Ectodermal cell (in vitro differentiated cells): Measurements from ENCODE around the gene LINC01488.

Experiments
- H3K27ac ChIP-seq: 2 replicates; pipeline ENCODE4 v1.7.0; 2013; ENCODE audit warnings: mild to moderate bottlenecking, low read depth, low read length; ENCODE audit not compliant: insufficient read depth, poor library complexity, severe bottlenecking
- H3K27me3 ChIP-seq: 2 replicates; pipeline ENCODE4 v1.7.0; 2013; ENCODE audit warnings: mild to moderate bottlenecking, low read length; ENCODE audit not compliant: insufficient read depth, control insufficient read depth, poor library complexity, severe bottlenecking
- H3K36me3 ChIP-seq: one replicate; pipeline ENCODE4 v1.7.0; 2013; ENCODE audit warnings: low read length; ENCODE audit not compliant: control insufficient read depth, insufficient read depth
- H3K4me1 ChIP-seq: one replicate; pipeline ENCODE4 v1.7.0; 2013; ENCODE audit warnings: low read length; ENCODE audit not compliant: control insufficient read depth, insufficient read depth
- H3K4me3 ChIP-seq: 2 replicates; pipeline ENCODE4 v1.7.0; 2013; ENCODE audit warnings: low read depth, low read length, control low read depth; ENCODE audit not compliant: insufficient read depth
- H3K9me3 ChIP-seq: 2 replicates; pipeline ENCODE4 v1.7.0; 2013; ENCODE audit warnings: mild to moderate bottlenecking, low read length, moderate library complexity; ENCODE audit not compliant: control insufficient read depth
- WGBS, 2 experiments: methylation state at CpG; one replicate each; pipeline ENCODE4 v1.1.7; 2013; ENCODE audit warnings: missing lambda C conversion rate in 2 of 2; 5-methylcytosine and 5-hydroxymethylcytosine counted together

The LINC01488 gene

DNA sequence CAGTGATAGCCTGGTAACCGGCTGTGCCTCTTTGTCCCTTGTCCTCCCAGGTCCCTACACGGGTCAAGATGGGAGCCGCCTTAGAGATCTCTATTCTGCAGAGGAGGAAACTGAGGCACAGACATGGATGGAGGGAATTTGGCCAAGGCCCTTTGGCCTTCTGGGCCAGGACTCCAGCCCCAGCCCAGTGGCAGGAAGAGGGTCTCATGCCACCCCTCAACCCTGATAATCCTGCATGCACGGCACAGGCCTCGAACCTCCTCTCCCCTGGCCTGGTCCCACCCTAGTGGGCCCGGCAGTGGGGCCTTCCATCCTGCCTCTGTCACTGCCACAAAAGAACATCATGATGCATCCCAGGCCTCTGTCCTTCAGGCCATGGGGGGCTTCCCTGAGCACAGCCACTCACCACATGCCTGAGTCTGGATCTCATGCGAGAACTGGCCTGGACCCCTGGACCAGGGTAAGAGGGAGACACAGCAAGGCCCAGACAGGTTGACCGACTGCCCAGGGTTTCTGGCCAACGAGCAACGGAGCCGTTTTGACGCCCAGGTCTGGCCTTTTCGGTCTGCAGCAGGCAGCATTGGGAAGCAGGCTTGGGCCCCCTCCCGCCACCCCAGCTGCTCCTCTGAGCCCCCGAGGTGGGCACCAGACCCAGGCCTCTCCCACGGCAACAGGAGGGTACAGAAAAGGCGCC, 6.5 kb downstream of the LINC01488 start:
- Histone ChIP-seq H3K27me3 (no peaks in the 10 kb centered on the region), H3K4me3 (no peak overlapping the region), H3K27ac (no peak overlapping the region), H3K9me3 (no peaks in the 10 kb centered on the region), H3K4me1 (peaks cover 36% of the 10 kb centered on the region), H3K36me3 (no peaks in the 10 kb centered on the region)
- 93 to 94% methylated on average over 17 of the region's 17 CpGs for WGBS, 2 experiments

- Histone ChIP-seq H3K36me3 (no peaks in the 10 kb centered on the region), H3K27ac (no peak overlapping the region), H3K4me3 (no peak overlapping the region), H3K27me3 (no peaks in the 10 kb centered on the region), H3K9me3 (no peaks in the 10 kb centered on the region), H3K4me1 (peaks cover 31% of the 10 kb centered on the region)
- 91 to 96% methylated on average over 16 of the region's 16 CpGs for WGBS, 2 experiments
Observed at GRCh38 chr11:69488543-69488940, 7.1 kb downstream of the LINC01488 start.

GRCh38 chr11:69489031-69489745, 7.7 kb downstream of the LINC01488 start:
- Histone ChIP-seq H3K27ac (no peak overlapping the region), H3K4me1 (peaks cover 25% of the 10 kb centered on the region), H3K4me3 (no peak overlapping the region), H3K36me3 (no peaks in the 10 kb centered on the region), H3K9me3 (no peaks in the 10 kb centered on the region), H3K27me3 (no peaks in the 10 kb centered on the region)
- WGBS, 2 experiments, result 87 to 88% methylated on average over 23 of the region's 23 CpGs

- Histone ChIP-seq H3K27me3 (no peaks in the 10 kb centered on the region), H3K4me1 (peaks cover 20% of the 10 kb centered on the region), H3K27ac (no peak overlapping the region), H3K36me3 (no peaks in the 10 kb centered on the region), H3K9me3 (no peaks in the 10 kb centered on the region), H3K4me3 (no peak overlapping the region)
- WGBS, 2 experiments, result 92 to 93% methylated on average over 11 of the region's 11 CpGs
Observed at GRCh38 chr11:69489746-69490365, 8.4 kb downstream of the LINC01488 start.

DNA sequence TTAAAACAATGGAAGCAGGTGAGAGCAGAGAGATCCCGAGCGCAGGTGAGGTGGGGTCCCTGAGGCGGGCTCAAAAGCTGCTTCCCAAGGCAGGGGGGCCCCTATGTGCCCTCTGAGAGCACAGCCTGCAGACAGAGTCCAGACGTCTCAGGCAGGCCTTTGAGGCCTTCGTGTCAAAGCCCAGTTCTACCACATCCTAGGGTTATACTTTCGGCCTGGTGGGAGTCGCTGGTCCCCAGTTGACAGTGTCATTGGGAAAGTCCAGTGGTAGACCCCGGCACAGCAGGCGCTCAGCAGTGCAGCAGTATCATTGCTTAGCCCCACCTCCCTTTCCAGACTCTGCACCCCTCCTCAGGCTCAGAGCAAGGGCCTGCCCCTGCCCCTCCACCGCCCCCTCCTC, 9.1 kb downstream of the LINC01488 start:
- H3K9me3 ChIP-seq, result no peaks in the 10 kb centered on the region
- H3K27me3 ChIP-seq, result no peaks in the 10 kb centered on the region
- H3K4me3 ChIP-seq, result no peak overlapping the region
- peaks cover 14% of the 10 kb centered on the region for H3K4me1 ChIP-seq
- H3K36me3 ChIP-seq, result no peaks in the 10 kb centered on the region
- 92 to 94% methylated on average over 10 of the region's 10 CpGs for WGBS, 2 experiments
- no peak overlapping the region for H3K27ac ChIP-seq

DNA sequence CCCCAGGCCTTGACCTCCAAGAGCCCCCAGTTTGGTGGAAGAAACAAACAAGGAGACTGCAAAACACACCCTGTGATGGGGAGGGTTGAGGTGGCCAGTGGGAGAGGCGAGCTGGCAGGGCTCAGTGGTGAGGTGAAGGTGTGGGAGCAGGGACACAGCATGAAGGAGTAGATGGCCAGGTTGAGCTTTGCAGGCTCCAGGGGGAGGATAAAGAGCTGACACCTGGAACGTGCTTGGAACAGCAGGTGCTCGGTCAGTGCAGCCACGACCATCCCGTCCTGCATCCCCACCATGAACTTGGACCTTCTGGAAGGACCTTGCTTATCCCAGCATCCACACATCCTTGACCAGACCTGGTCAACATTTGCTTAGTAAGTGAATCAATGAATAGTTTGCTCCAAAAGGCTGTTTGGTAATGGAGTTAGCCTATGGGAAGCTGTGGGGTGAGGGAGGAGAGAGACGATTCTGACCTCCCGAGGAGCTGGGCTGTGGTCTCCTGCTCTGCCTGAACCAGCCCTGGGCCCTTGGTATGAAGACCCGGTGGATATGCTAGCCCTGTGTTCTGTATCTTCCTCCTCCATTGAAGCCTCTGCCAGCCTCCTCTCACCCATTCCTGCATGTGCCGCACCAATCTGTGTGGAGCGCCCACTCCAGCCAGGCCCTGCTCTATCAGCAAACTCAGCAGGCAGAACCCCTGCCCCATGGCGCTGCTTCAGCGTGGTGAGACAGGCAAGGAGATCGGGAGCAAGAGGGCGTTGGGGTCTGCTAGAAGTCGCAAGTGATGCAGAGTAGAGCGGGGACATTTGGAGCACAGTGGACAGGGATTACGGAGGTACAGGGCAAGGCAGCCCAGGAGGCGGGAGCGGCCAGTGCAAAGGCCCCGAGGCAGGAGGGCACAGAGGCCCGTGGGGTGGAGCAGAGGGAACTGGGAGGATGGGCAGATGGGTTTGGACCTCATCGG, 9.9 kb downstream of the LINC01488 start:
- Histone ChIP-seq H3K9me3 (no peaks in the 10 kb centered on the region), H3K4me3 (no peak overlapping the region), H3K36me3 (no peaks in the 10 kb centered on the region), H3K27me3 (no peaks in the 10 kb centered on the region), H3K4me1 (peaks cover 8% of the 10 kb centered on the region), H3K27ac (no peak overlapping the region)
- 94 to 96% methylated on average over 22 of the region's 22 CpGs for WGBS, 2 experiments

DNA sequence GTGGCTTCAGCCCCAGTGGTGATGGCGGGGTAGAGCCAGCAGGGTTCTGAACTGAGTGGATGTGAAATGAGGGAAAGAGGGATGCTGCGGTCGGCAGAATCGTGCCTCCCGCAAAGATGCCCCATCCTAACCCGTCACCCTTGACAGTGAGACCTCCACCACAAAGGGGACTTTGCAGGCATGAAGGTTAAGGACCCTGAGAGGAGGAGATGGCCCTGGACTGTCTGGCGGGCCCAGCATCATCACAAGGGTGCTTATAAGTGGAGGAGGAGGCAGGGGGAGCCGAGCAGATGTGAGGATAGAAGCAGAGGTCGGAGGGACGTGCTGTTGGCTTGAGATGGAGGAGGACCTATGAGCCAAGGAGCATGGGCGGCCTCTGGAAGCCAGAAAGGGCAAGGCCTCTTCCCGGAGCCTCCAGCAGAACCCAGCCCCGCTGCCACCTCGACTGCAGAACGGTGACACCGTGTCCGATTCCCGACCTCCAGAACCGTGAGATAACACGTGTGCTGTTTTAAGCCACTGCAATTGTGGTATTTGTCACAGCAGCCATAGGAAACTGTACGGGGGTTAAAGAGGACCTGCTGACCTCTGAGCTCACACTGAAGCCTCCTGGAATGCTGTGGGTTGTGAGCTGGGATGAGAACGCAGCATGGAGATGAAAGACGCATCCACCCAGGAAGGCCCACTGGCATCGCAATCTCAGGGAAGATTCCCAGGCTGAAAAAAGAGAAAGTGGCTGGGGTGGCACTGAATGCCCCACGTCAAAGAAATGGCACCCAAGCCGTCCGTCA, 10.9 kb downstream of the LINC01488 start:
- H3K36me3 ChIP-seq, result no peaks in the 10 kb centered on the region
- H3K27me3 ChIP-seq, result no peaks in the 10 kb centered on the region
- no peaks in the 10 kb centered on the region for H3K9me3 ChIP-seq
- no peak overlapping the region for H3K4me3 ChIP-seq
- 92% methylated on average over 27 of the region's 27 CpGs for WGBS, 2 experiments
- no peak overlapping the region for H3K27ac ChIP-seq
- no peaks in the 10 kb centered on the region for H3K4me1 ChIP-seq

DNA sequence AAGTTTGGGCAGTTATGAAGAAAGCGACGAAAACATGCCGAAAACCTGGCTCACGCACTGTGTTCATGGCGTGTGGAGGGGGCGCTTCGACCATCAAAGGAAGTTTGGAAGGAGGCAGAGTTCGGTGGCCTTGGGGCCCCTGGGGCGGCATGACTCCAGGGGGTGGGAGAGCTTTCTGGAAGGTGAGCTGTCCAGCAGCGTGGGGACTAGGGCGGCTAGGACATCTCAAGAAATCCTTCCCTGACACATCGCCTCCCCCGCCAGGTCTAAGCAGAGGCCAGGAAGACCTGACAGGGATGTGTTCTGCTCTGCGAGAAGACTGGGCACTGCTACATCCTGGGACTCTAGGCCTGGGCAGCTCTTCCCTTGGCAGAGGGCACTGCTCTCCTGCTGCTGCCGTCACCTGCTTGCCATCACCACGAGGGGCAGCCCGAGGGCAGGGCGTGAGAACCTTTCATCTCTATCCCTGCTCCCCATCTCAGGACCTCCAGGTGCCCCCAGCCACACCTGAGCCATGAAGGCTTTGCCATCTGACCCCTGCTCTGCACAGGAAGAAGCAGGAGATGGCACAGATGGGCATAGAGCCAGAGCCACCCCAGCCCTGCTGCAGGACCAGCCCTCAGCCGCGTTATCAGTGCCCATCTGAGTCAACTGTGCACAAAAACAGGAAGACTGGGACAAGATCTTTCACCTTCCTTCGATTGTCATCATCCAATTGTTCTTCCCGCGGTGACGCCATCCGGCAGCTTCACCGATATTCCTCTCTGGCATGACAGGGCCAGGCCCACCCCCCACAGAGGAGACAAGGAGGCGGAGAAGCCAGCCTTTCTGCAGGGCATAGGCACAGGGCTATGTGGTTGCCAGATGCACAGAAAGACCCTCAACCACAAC, 12.7 kb downstream of the LINC01488 start:
- Histone ChIP-seq H3K4me3 (no peak overlapping the region), H3K36me3 (no peaks in the 10 kb centered on the region), H3K27me3 (no peaks in the 10 kb centered on the region), H3K27ac (no peak overlapping the region), H3K9me3 (no peaks in the 10 kb centered on the region), H3K4me1 (no peaks in the 10 kb centered on the region)
- 89 to 90% methylated on average over 27 of the region's 27 CpGs for WGBS, 2 experiments

DNA sequence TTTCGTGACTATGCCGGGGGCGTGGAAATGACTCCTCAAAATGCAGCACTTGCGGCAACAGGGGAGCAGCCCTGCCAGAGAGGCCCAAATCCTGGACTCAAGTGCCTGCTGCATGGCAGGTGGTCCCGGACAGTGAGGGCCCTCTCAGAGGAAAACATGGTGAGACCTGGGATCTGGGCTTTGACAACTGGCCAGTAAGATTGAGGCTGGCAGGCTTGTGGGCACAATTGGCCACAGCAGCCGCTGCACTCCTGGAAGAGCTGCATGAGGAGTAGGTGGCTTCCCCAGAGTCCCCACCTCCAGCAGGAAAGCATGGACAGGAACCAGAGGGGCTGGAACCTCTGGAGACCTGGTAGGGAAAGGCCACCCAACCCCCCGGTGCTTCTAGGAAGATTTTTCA, 13.4 kb downstream of the LINC01488 start:
- H3K36me3 ChIP-seq, result no peaks in the 10 kb centered on the region
- H3K27me3 ChIP-seq, result no peaks in the 10 kb centered on the region
- no peaks in the 10 kb centered on the region for H3K9me3 ChIP-seq
- no peaks in the 10 kb centered on the region for H3K4me1 ChIP-seq
- 94 to 96% methylated on average over 7 of the region's 7 CpGs for WGBS, 2 experiments
- H3K4me3 ChIP-seq, result no peak overlapping the region
- H3K27ac ChIP-seq, result no peak overlapping the region
